Measurements from ENCODE around the gene TRIP10.
A peak's percentile ranks its signal among the peaks of the same experiment; 100 is the strongest.

The TRIP10 gene, protein sequence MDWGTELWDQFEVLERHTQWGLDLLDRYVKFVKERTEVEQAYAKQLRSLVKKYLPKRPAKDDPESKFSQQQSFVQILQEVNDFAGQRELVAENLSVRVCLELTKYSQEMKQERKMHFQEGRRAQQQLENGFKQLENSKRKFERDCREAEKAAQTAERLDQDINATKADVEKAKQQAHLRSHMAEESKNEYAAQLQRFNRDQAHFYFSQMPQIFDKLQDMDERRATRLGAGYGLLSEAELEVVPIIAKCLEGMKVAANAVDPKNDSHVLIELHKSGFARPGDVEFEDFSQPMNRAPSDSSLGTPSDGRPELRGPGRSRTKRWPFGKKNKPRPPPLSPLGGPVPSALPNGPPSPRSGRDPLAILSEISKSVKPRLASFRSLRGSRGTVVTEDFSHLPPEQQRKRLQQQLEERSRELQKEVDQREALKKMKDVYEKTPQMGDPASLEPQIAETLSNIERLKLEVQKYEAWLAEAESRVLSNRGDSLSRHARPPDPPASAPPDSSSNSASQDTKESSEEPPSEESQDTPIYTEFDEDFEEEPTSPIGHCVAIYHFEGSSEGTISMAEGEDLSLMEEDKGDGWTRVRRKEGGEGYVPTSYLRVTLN

DNA sequence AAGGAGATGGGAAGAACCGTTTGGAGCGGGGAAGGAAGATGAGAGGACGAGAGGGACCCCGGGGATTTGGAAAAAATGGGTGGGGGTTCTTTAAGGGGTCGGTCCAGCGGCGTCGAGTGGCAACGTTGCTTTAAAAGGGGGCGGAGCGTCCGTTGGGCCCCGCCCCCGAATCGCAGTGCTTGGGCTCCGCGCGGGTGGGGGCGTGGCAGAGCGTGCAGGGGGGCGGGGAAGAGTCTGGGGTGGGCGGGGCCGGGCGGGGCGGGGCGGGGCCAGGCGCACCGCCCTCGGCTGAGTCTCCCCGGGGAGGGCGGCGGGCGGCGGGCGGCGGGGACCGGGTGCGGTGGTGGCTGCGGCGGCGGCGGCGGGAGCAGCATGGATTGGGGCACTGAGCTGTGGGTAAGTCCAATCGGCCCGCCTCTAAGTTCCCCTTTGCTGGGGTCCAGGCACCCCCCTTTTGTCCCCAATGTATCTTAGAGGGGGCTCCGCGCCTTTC is at the start of gene TRIP10:
Gene TRIP10 (plus strand): TSS at position 291 of the 493 bp plus-strand sequence. CDS start 82 bp downstream, at position 373.
- peaks cover 12% of the 10 kb centered on the region for H3K36me3 ChIP-seq (replicated peaks)
- no peaks in the 10 kb centered on the region for H3K27me3 ChIP-seq (replicated peaks)
- in situ Hi-C loops (cut with HindIII; ENCODE audit: low pct_ligation_motif_present, low sequenced_read_pairs): no loop called here
- peak; percentile 54 for DNase-seq
- TF ChIP-seq, protein P1, sequence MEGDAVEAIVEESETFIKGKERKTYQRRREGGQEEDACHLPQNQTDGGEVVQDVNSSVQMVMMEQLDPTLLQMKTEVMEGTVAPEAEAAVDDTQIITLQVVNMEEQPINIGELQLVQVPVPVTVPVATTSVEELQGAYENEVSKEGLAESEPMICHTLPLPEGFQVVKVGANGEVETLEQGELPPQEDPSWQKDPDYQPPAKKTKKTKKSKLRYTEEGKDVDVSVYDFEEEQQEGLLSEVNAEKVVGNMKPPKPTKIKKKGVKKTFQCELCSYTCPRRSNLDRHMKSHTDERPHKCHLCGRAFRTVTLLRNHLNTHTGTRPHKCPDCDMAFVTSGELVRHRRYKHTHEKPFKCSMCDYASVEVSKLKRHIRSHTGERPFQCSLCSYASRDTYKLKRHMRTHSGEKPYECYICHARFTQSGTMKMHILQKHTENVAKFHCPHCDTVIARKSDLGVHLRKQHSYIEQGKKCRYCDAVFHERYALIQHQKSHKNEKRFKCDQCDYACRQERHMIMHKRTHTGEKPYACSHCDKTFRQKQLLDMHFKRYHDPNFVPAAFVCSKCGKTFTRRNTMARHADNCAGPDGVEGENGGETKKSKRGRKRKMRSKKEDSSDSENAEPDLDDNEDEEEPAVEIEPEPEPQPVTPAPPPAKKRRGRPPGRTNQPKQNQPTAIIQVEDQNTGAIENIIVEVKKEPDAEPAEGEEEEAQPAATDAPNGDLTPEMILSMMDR (IDR thresholded peaks at IDR 0.05; ENCODE audit: low read depth, low read length, missing control alignments): no peak
- H3K4me3 ChIP-seq (ENCODE audit: low read depth, low read length): peak within 1 kb of the TSS; percentile 85
- H3K27ac ChIP-seq: peak within 1 kb of the TSS; percentile 22

DNA sequence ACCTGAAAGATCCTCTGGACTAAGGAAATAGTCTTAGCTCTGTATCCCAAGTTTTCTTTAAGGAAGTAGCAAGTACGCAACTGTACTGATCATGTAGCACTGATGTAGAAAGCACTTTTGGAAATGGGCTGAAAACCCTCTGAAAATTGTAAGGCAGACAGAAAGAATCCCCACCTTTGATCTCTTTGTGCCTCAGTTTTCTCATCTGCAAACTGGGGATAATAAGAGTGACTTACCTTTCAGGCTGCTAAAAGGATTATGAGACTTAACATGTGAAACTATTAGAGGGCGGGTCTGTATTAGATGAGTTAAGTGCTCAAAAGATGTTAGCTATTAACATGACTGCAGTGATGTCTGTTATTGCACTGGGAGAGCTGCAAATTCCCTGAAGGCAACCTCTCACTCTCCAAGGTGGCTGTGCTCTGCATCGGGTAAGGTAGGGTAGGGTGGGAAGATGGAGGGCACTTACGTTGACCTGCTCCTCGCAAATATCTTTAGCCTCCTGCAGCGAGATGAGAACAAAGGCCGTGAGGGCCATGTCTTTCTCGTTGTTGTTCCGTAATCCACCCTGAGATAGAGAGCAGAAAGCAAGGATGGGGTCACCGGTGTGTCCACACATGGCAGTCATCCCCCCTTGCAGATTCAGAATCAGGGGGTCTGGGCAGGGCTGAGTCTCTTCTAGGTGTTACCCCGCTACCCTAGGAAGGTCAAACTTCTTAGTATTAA is 49.2 kb upstream of the TRIP10 start:
- Histone ChIP-seq H3K27ac (no peak overlapping the region), H3K36me3 (replicated peaks) (no peaks in the 10 kb centered on the region), H3K4me3 (ENCODE audit: low read depth, low read length) (no peak overlapping the region), H3K27me3 (replicated peaks) (no peaks in the 10 kb centered on the region)
- TF ChIP-seq, protein P1 (IDR thresholded peaks at IDR 0.05; ENCODE audit: low read depth, low read length, missing control alignments): no peak
- in situ Hi-C loops (cut with HindIII; ENCODE audit: low pct_ligation_motif_present, low sequenced_read_pairs): no loop called here
- DNase-seq: no peak

DNA sequence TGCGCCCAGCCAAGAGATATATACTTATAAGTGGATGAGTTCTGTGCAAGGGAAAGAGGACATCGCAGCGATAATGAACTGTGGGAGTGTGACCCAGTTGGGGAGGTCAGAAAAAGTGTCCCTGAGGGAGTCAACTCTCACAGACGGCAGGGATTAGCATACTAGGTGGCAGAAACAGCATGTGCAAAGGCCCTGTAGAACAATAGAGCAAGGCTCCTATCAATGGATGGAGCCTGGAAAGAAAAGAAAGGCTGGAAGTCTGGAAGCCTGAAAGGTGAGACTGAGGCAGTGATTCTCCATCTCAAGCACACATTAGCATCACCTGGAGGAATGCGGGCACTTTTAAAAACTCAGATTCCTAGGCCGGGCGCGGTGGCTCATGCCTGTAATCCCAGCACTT is 48.1 kb upstream of the TRIP10 start:
- in situ Hi-C loops (cut with HindIII; ENCODE audit: low pct_ligation_motif_present, low sequenced_read_pairs): no loop called here
- Histone ChIP-seq H3K4me3 (ENCODE audit: low read depth, low read length) (no peak overlapping the region), H3K27ac (no peak overlapping the region), H3K36me3 (replicated peaks) (no peaks in the 10 kb centered on the region), H3K27me3 (replicated peaks) (no peaks in the 10 kb centered on the region)
- TF ChIP-seq, protein P1 (IDR thresholded peaks at IDR 0.05; ENCODE audit: low read depth, low read length, missing control alignments): no peak
- DNase-seq: no peak

DNA sequence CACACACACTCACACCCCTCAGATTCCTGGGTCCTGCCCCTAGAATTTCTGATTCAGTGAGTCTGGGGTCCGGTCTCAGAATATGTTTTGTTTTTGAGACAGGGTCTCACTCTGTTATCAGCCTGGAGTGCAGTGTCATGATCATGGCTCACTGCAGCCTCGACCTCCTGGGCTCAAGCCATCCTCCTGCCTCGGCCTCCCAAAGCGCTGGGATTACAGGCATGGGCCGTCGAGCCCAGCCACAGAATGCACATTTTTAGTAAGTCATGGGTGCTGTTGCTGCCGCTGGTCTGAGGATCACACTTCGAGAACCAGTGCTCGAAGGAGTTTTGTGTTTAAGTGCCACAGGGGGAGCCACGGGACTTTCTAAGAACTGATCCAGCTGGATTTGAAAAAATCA is 47.5 kb upstream of the TRIP10 start:
- in situ Hi-C loops (cut with HindIII; ENCODE audit: low pct_ligation_motif_present, low sequenced_read_pairs): no loop called here
- no peak overlapping the region for H3K27ac ChIP-seq
- DNase-seq: no peak

DNA sequence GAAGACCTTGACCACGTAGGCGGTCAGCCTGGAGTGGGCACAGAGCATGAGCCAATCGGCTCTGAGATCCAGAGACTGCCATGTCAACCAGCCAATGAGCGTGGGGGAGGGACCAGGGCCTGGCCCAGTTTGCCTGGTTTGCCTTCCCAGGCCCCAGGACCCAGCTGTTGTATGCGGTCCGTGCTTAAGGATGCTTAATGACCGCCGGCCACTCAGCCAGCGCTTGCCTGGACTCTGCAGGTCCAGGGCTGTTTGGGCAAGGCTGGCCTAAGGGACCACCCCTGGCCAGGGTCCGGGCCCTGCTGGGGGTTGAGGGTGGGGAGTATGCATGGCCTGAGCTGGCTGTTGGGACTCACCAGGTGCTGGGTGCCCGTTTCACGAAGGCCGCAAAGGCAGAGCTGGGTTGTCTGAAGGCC is 46.4 kb upstream of the TRIP10 start:
- H3K27ac ChIP-seq: no peak overlapping the region
- TF ChIP-seq, protein P1 (IDR thresholded peaks at IDR 0.05; ENCODE audit: low read depth, low read length, missing control alignments): no peak
- in situ Hi-C loops (cut with HindIII; ENCODE audit: low pct_ligation_motif_present, low sequenced_read_pairs): no loop called here
- no peak overlapping the region for H3K4me3 ChIP-seq (ENCODE audit: low read depth, low read length)
- no peak for DNase-seq
- no peaks in the 10 kb centered on the region for H3K27me3 ChIP-seq (replicated peaks)
- H3K36me3 ChIP-seq (replicated peaks): no peaks in the 10 kb centered on the region

More for the DNA sequence above, 47.5 kb upstream of the TRIP10 start:
- Histone ChIP-seq H3K4me3 (ENCODE audit: low read depth, low read length) (no peak overlapping the region), H3K27me3 (replicated peaks) (no peaks in the 10 kb centered on the region), H3K36me3 (replicated peaks) (no peaks in the 10 kb centered on the region)
- TF ChIP-seq, protein P1 (IDR thresholded peaks at IDR 0.05; ENCODE audit: low read depth, low read length, missing control alignments): no peak

Measured in brain microvascular endothelial cell (primary cell).